GM18870 (cell line): ENCODE measurements around the gene RNASEH1.

Experiments
- ATAC-seq: cut with Tn5 transposase; IDR thresholded peaks from one replicate; pipeline ENCODE4 v1.9.1; 2021; ENCODE audit warnings: moderate library complexity; ENCODE audit not compliant: unreplicated experiment

RNASEH1 gene

GRCh38 chr2:3558205-3559014 lies at the start of gene RNASEH1:
RNASEH1 (minus strand) TSS chr2:3558333; CDS start chr2:3558260, 73 bp downstream.
- ATAC-seq: peak; percentile 95

GRCh38 chr2:3606370-3607201 lies 48.5 kb upstream of the RNASEH1 start:
- ATAC-seq: no peak

- ATAC-seq: no peak
Measured at GRCh38 chr2:3606028-3606369, 47.9 kb upstream of the RNASEH1 start.

GRCh38 chr2:3604991-3605961 lies 47.1 kb upstream of the RNASEH1 start:
- no peak for ATAC-seq

GRCh38 chr2:3604207-3604877 lies 46.2 kb upstream of the RNASEH1 start:
- no peak for ATAC-seq

- no peak for ATAC-seq
Measured at GRCh38 chr2:3603536-3604206, 45.5 kb upstream of the RNASEH1 start.

GRCh38 chr2:3602553-3603339 lies 44.6 kb upstream of the RNASEH1 start:
- ATAC-seq: no peak

- no peak for ATAC-seq
Measured at GRCh38 chr2:3601561-3602271, 43.6 kb upstream of the RNASEH1 start.

GRCh38 chr2:3600256-3600855 lies 42.2 kb upstream of the RNASEH1 start:
- no peak for ATAC-seq

GRCh38 chr2:3598912-3599854 lies 41.0 kb upstream of the RNASEH1 start:
- ATAC-seq: no peak

- no peak for ATAC-seq
Measured at GRCh38 chr2:3598197-3598910, 40.2 kb upstream of the RNASEH1 start.

GRCh38 chr2:3597567-3597966 lies 39.4 kb upstream of the RNASEH1 start:
- ATAC-seq: no peak

GRCh38 chr2:3596901-3597417 lies 38.8 kb upstream of the RNASEH1 start:
- no peak for ATAC-seq

GRCh38 chr2:3595985-3596384 lies 37.9 kb upstream of the RNASEH1 start:
- peak; percentile 83 for ATAC-seq

- ATAC-seq: no peak
Measured at GRCh38 chr2:3595404-3595803, 37.3 kb upstream of the RNASEH1 start.
